K562 (cell line): Measurements from ENCODE around the gene SOS1. TPM values are rescaled to one million over a fixed set of nuclear protein-coding genes. Genes with fewer than 3 reads are reported as not detected.

Source experiments
- ADNP ChIP-seq: fragments of 200-800 bp; sonication (Bioruptor generic); IDR thresholded peaks from 2 replicates; pipeline ENCODE4 v1.6.1; 2016; ENCODE audit warnings: missing genetic modification characterization, missing compliant biosample characterization
- BCOR ChIP-seq: fragments of 450-650 bp; IDR thresholded peaks from 2 replicates; pipeline ENCODE4 v1.6.1; 2016
- CBX2 ChIP-seq: fragments of 200-600 bp; sonication (generic); IDR thresholded peaks from one replicate; pipeline ENCODE4 v1.6.1; 2012; ENCODE audit warnings: mild to moderate bottlenecking, low read length, inconsistent platforms; ENCODE audit not compliant: insufficient read depth, poor library complexity, severe bottlenecking
- CREBBP ChIP-seq: IDR thresholded peaks from one replicate; pipeline ENCODE4 v1.6.1; 2012; ENCODE audit warnings: low read depth, mild to moderate bottlenecking, control low read depth, inconsistent platforms, low read length
- ERF ChIP-seq: fragments of 450-650 bp; formaldehyde crosslinking; IDR thresholded peaks from 2 replicates; pipeline ENCODE4 v1.4.0; 2020; ENCODE audit warnings: mild to moderate bottlenecking, mixed read lengths
- FOSL1 ChIP-seq: fragments of 200-800 bp; sonication (Bioruptor generic); conservative IDR thresholded peaks from 2 replicates; pipeline ENCODE4 v1.6.1; 2016; ENCODE audit warnings: missing genetic modification characterization, missing compliant biosample characterization
- HDAC2 ChIP-seq: fragments of 450-650 bp; IDR thresholded peaks from 2 replicates; pipeline ENCODE4 v1.6.1; 2016; ENCODE audit warnings: mild to moderate bottlenecking
- HDAC6 ChIP-seq: IDR thresholded peaks from 2 replicates; pipeline ENCODE4 v1.6.1; 2012; ENCODE audit warnings: low read depth, mild to moderate bottlenecking, control low read depth, inconsistent platforms, low read length, moderate library complexity
- HMG20A ChIP-seq: fragments of 450-650 bp; formaldehyde crosslinking; conservative IDR thresholded peaks from 2 replicates; pipeline ENCODE4 v1.4.0; 2020; ENCODE audit warnings: mild to moderate bottlenecking, mixed read lengths
- ID3 ChIP-seq, 2 experiments: fragments of 250-450 bp in 1 of 2; fragments of 450-650 bp in 1 of 2; sonication (Bioruptor Pico) in 1 of 2; IDR thresholded peaks; 2 replicates each; pipeline versions ENCODE4 v1.6.1 to v1.8.0; 2016 to 2021; ENCODE audit warnings: mild to moderate bottlenecking in 2 of 2, moderate library complexity in 2 of 2, missing compliant biosample characterization in 1 of 2, missing genetic modification characterization in 1 of 2
- LCOR ChIP-seq: sonication (generic); formaldehyde crosslinking; IDR thresholded peaks from 2 replicates; pipeline ENCODE4 v1.8.0; 2022; ENCODE audit warnings: mild to moderate bottlenecking, missing genetic modification reagents
- MAZ ChIP-seq, 2 experiments: fragments of 450-650 bp in 1 of 2; sonication (generic) in 1 of 2; formaldehyde crosslinking; IDR thresholded peaks in 1 of 2; conservative IDR thresholded peaks in 1 of 2; 2 replicates each; pipeline versions ENCODE4 v1.4.0 to v1.5.0; 2020; ENCODE audit warnings: mild to moderate bottlenecking in 1 of 2, missing genetic modification reagents in 1 of 2
- POLR2G ChIP-seq: fragments of 200-400 bp; formaldehyde crosslinking; IDR thresholded peaks from 2 replicates; pipeline ENCODE4 v1.6.1; 2017; ENCODE audit warnings: low read depth, mild to moderate bottlenecking, antibody characterized with exemption, low read length, moderate library complexity
- RAD21 ChIP-seq, 2 experiments: fragments of 250-450 bp in 1 of 2; fragments of 450-650 bp in 1 of 2; sonication (Bioruptor Pico) in 1 of 2; formaldehyde crosslinking in 1 of 2; IDR thresholded peaks in 1 of 2; conservative IDR thresholded peaks in 1 of 2; 2 replicates each; pipeline versions ENCODE4 v1.4.0 to v1.8.0; 2020 to 2022; ENCODE audit warnings: mild to moderate bottlenecking in 2 of 2, moderate library complexity in 1 of 2
- SIN3A ChIP-seq, 2 experiments: fragments of 150-350 bp in 1 of 2; IDR thresholded peaks; 2 replicates each; pipeline ENCODE4 v1.6.1; 2011 to 2016; ENCODE audit warnings: borderline replicate concordance in 2 of 2, low read depth in 2 of 2, low read length in 2 of 2, mild to moderate bottlenecking in 2 of 2, moderate library complexity in 2 of 2; ENCODE audit not compliant: control insufficient read depth in 1 of 2
- SMAD2 ChIP-seq: fragments of 150-350 bp; IDR thresholded peaks from 2 replicates; pipeline ENCODE4 v1.6.1; 2014; ENCODE audit warnings: low read depth, mild to moderate bottlenecking, low read length
- SMARCC2 ChIP-seq: fragments of 450-650 bp; IDR thresholded peaks from 2 replicates; pipeline ENCODE4 v1.6.1; 2017; ENCODE audit warnings: antibody characterized with exemption, moderate library complexity, mild to moderate bottlenecking, low read depth
- SMC3 ChIP-seq: conservative IDR thresholded peaks from 2 replicates; pipeline ENCODE4 v1.6.1; 2011; ENCODE audit warnings: low read depth, low read length, improper control_type of control experiment; ENCODE audit not compliant: insufficient read depth
- STAG1 ChIP-seq: sonication (generic); formaldehyde crosslinking; IDR thresholded peaks from 2 replicates; pipeline ENCODE4 v1.5.0; 2020; ENCODE audit warnings: missing genetic modification reagents, borderline replicate concordance
- TFAM ChIP-seq: fragments of 250-450 bp; sonication (Bioruptor Pico); conservative IDR thresholded peaks from 2 replicates; pipeline ENCODE4 v1.5.0; 2021; ENCODE audit warnings: mild to moderate bottlenecking, moderate library complexity
- THRB ChIP-seq: fragments of 450-650 bp; formaldehyde crosslinking; conservative IDR thresholded peaks from 2 replicates; pipeline ENCODE4 v1.4.0; 2022; ENCODE audit warnings: mild to moderate bottlenecking, missing genetic modification characterization
- ZNF224 ChIP-seq: sonication (generic); formaldehyde crosslinking; IDR thresholded peaks from 2 replicates; pipeline ENCODE4 v1.8.0; 2022; ENCODE audit warnings: mild to moderate bottlenecking, missing genetic modification reagents
- ZNF3 ChIP-seq: fragments of 250-450 bp; sonication (Bioruptor Pico); IDR thresholded peaks from 2 replicates; pipeline ENCODE4 v1.5.0; 2021; ENCODE audit warnings: mild to moderate bottlenecking, moderate library complexity
- ZNF316 ChIP-seq: fragments of 450-650 bp; IDR thresholded peaks from 2 replicates; pipeline ENCODE4 v1.6.1; 2016
- ZNF431 ChIP-seq: sonication (generic); formaldehyde crosslinking; IDR thresholded peaks from 2 replicates; pipeline ENCODE4 v1.8.0; 2022; ENCODE audit warnings: mild to moderate bottlenecking, missing genetic modification reagents
- ZNF589 ChIP-seq: fragments of 200-800 bp; sonication (Bioruptor generic); IDR thresholded peaks from 2 replicates; pipeline ENCODE4 v1.6.1; 2016; ENCODE audit warnings: low read depth, missing genetic modification characterization, missing compliant biosample characterization
- ZNF785 ChIP-seq: fragments of 250-450 bp; sonication (Bioruptor Pico); IDR thresholded peaks from 2 replicates; pipeline ENCODE4 v1.4.0; 2020; ENCODE audit warnings: mild to moderate bottlenecking
- ZNF830 ChIP-seq: fragments of 250-450 bp; sonication (Bioruptor Pico); IDR thresholded peaks from 2 replicates; pipeline ENCODE4 v1.5.0; 2021; ENCODE audit warnings: mild to moderate bottlenecking
- polyA plus RNA-seq, 8 experiments: library from polyadenylated mRNA; depleted of rRNA in 4 of 8; stranded (reverse) in 5 of 8; unstranded in 3 of 8; fragments of >200 nt; fragmentation: Nextera tagmentation in 2 of 8; fragmentation: Illumina TruSeq in 1 of 8; extraction: Ambion mirVana in 2 of 8; extraction: Trizol in 1 of 8; gene quantifications; 2 replicates each; pipeline versions ENCODE4 v1.2.1 to v1.2.3, GENCODE V29; 2011 to 2014; ENCODE audit warnings: inconsistent platforms in 1 of 8, missing spikeins in 1 of 8
- total RNA-seq, 7 experiments: library from RNA; depleted of rRNA in 6 of 7; stranded (reverse); fragments of >200 nt in 6 of 7; fragmentation: Illumina TruSeq in 2 of 7; extraction: Trizol in 2 of 7; gene quantifications; 2 replicates each; pipeline versions ENCODE4 v1.2.1 to v1.2.3, GENCODE V29; 2011 to 2021; ENCODE audit warnings: low replicate concordance in 1 of 7

The SOS1 gene
- total and polyA plus RNA-seq, 9 of the 15 experiments (the other 6 are each of a cell fraction or from before 2014, with no cell fraction given): 2.5 to 27.1 (median 16.3) TPM

- TF ChIP-seq ZNF785 (CRISPR knock-in tag): no peak
- 0 out of 2 replicates have a peak, but pooled peaks have one; percentile 8 for TF ChIP-seq SMC3
- no peak for TF ChIP-seq ZNF224 (CRISPR knock-in tag)
- TF ChIP-seq ZNF3 (CRISPR knock-in tag): no peak
- peak; percentile 74 for TF ChIP-seq ZNF316
- no peak for TF ChIP-seq ADNP (tag)
- peak; percentile 88 for TF ChIP-seq POLR2G
- peak; percentile 73 for TF ChIP-seq BCOR
- TF ChIP-seq RAD21 (CRISPR knock-in tag; conservative IDR thresholded peaks at IDR 0.05 in 1 of 2, IDR thresholded peaks at IDR 0.05 in 1 of 2): no peak; a peak in 1 of 4 replicates
- no peak for TF ChIP-seq ZNF431 (CRISPR knock-in tag)
- TF ChIP-seq FOSL1 (tag): no peak
- no peak for TF ChIP-seq ID3 (CRISPR knock-in tag; IDR thresholded peaks at IDR 0.05)
- TF ChIP-seq ID3 (tag; IDR thresholded peaks at IDR 0.05): peak; percentile 69; the same call in 1 of the 2 replicates
- TF ChIP-seq HDAC6: no peak
- peak in 1 of 2 experiments; percentile 61; a peak in 2 of 4 replicates for TF ChIP-seq SIN3A (IDR thresholded peaks at IDR 0.05; ENCODE audit: borderline replicate concordance in 2 of 2, control insufficient read depth in 1 of 2, low read depth in 2 of 2, low read length in 2 of 2)
- peak; percentile 90 to 92 for TF ChIP-seq MAZ (CRISPR knock-in tag; conservative IDR thresholded peaks at IDR 0.05 in 1 of 2, IDR thresholded peaks at IDR 0.05 in 1 of 2)
- TF ChIP-seq LCOR (CRISPR knock-in tag): peak; percentile 86
- peak; percentile 67; the same call in 1 of the 2 replicates for TF ChIP-seq THRB (CRISPR knock-in tag)
- no peak for TF ChIP-seq SMAD2
- no peak for TF ChIP-seq SMARCC2
- no peak for TF ChIP-seq HMG20A (CRISPR knock-in tag)
- TF ChIP-seq STAG1 (CRISPR knock-in tag): no peak
- peak; percentile 86; the same call in 1 of the 2 replicates for TF ChIP-seq ZNF830 (CRISPR knock-in tag)
- TF ChIP-seq ERF (CRISPR knock-in tag): no peak
- no peak for TF ChIP-seq CBX2
- no peak for TF ChIP-seq TFAM (CRISPR knock-in tag)
- no peak for TF ChIP-seq ZNF589 (CRISPR knock-in tag)
- TF ChIP-seq HDAC2: peak; percentile 87
- TF ChIP-seq CREBBP: no peak
These were observed at the start of gene SOS1 (continued) for GRCh38 chr2:39120771-39121522.
